ENCODE results near the gene SAV1. TPM values are rescaled to one million over a fixed set of nuclear protein-coding genes. Genes with fewer than 3 reads are reported as not detected.

The SAV1 gene
- total and polyA plus RNA-seq, 2 of the 4 experiments (the other 2 are of a cell fraction): 17.0 to 18.8 TPM

DNA sequence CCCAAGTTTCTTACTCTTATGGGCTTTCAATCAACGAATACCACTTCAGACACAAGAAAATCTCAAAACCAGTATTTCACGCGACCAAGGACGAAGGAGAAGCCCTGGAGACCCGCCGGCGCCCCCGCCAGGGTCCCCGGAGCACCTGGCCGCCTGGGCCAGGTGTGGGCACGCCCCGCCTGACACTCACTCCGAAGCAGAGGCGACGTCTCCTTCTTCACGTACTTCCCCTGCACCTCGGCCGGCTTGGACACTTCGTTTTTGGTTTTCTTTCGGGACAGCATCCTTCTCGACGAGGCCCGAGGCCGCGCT lies 466 bp downstream of the SAV1 start:
- dilution Hi-C loops (cut with HindIII; ENCODE audit: low sequenced_read_pairs, unreplicated experiment): no loop called here
- H2BK20ac ChIP-seq (ENCODE audit: low read depth, low read length): no peak overlapping the region
- H3K56ac ChIP-seq (ENCODE audit: extremely low read depth, insufficient read depth, low read length): no peak overlapping the region
- TF ChIP-seq CHD1 (IDR thresholded peaks at IDR 0.05; ENCODE audit: low read depth, low read length): no peak
- no peak for TF ChIP-seq MAZ (IDR thresholded peaks at IDR 0.05; ENCODE audit: borderline replicate concordance, low read depth, low read length)
- TF ChIP-seq RFX5 (IDR thresholded peaks at IDR 0.05; ENCODE audit: low read depth, low read length): no peak
- TF ChIP-seq FOS (IDR thresholded peaks at IDR 0.05; ENCODE audit: low read depth, low read length): no peak
- no peak for TF ChIP-seq RCOR1 (IDR thresholded peaks at IDR 0.05; ENCODE audit: insufficient replicate concordance, low read length)
- TF ChIP-seq BHLHE40 (IDR thresholded peaks at IDR 0.05; ENCODE audit: low read depth, low read length): no peak
- TF ChIP-seq NFE2L2 (IDR thresholded peaks at IDR 0.05; ENCODE audit: low read depth, low read length): no peak
- TF ChIP-seq, protein P1, sequence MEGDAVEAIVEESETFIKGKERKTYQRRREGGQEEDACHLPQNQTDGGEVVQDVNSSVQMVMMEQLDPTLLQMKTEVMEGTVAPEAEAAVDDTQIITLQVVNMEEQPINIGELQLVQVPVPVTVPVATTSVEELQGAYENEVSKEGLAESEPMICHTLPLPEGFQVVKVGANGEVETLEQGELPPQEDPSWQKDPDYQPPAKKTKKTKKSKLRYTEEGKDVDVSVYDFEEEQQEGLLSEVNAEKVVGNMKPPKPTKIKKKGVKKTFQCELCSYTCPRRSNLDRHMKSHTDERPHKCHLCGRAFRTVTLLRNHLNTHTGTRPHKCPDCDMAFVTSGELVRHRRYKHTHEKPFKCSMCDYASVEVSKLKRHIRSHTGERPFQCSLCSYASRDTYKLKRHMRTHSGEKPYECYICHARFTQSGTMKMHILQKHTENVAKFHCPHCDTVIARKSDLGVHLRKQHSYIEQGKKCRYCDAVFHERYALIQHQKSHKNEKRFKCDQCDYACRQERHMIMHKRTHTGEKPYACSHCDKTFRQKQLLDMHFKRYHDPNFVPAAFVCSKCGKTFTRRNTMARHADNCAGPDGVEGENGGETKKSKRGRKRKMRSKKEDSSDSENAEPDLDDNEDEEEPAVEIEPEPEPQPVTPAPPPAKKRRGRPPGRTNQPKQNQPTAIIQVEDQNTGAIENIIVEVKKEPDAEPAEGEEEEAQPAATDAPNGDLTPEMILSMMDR (conservative IDR thresholded peaks at IDR 0.05; ENCODE audit: low read depth, low read length): no peak
- H3K4ac ChIP-seq (ENCODE audit: low read depth, low read length): peak overlapping the region; percentile 10; the same call in 1 of the 2 replicates
- H3K9me3 ChIP-seq (ENCODE audit: control insufficient read depth, insufficient read depth, low read length): no peaks in the 10 kb centered on the region
- H2AFZ ChIP-seq (replicated peaks; ENCODE audit: low read length, poor library complexity): peak overlapping the region; percentile 99
- H3K18ac ChIP-seq (ENCODE audit: low read depth, low read length): peak overlapping the region; percentile 67; the same call in 1 of the 2 replicates
- peak overlapping the region; percentile 49; the same call in 1 of the 2 replicates for H2BK120ac ChIP-seq (ENCODE audit: low read depth, low read length)
- peaks cover 8% of the 10 kb centered on the region for H3K9me1 ChIP-seq (ENCODE audit: insufficient read depth, low read length)
- peak overlapping the region; percentile 34; the same call in 1 of the 2 replicates for H3K23ac ChIP-seq (ENCODE audit: low read depth, low read length)
- H2AK5ac ChIP-seq (ENCODE audit: low read depth, low read length): 0 out of 2 replicates have a peak overlapping the region, but pooled peaks have one; percentile 40
- H2AK9ac ChIP-seq (replicated peaks; ENCODE audit: low read depth, low read length, poor library complexity): no peak overlapping the region
- H4K5ac ChIP-seq (ENCODE audit: low read depth, low read length): peak overlapping the region; percentile 6
- H3K27me3 ChIP-seq (ENCODE audit: control insufficient read depth, insufficient read depth, low read length): no peaks in the 10 kb centered on the region
- peaks cover 13% of the 10 kb centered on the region for H3K4me1 ChIP-seq (ENCODE audit: control insufficient read depth, insufficient read depth, low read length)
- peaks cover 4% of the 10 kb centered on the region for H3K36me3 ChIP-seq (ENCODE audit: control insufficient read depth, insufficient read depth, low read length)
- no peak overlapping the region for H2BK15ac ChIP-seq (ENCODE audit: low read depth, low read length)
- peak overlapping the region; percentile 34 for H3K14ac ChIP-seq (replicated peaks; ENCODE audit: low read depth, low read length)
- peak overlapping the region; percentile 98 for H3K27ac ChIP-seq (ENCODE audit: insufficient read depth, low read length)
- intact Hi-C loops (cut with micrococcal nuclease): loop anchor here (5.0 to 10.0 kb wide), 3 partner anchors 55 to 197 kb away; no protein-coding TSS in a partner anchor
- peaks cover 3 to 25% of the 10 kb centered on the region in 2 experiments; a peak in 3 of 4 replicates for H3K79me1 ChIP-seq (ENCODE audit: low read depth in 1 of 2, low read length in 2 of 2)
- H4K8ac ChIP-seq (ENCODE audit: low read depth in 2 of 2, low read length in 2 of 2): peak overlapping the region in 1 of 2 experiments; percentile 39; a peak in 1 of 4 replicates
- H2BK5ac ChIP-seq (ENCODE audit: low read depth, low read length, poor library complexity, severe bottlenecking): peak overlapping the region; percentile 99
- H3K4me2 ChIP-seq (ENCODE audit: low read depth, low read length): peak overlapping the region; percentile 98; the same call in 1 of the 2 replicates
- BruUV-seq (replicated peaks): no TSS peak
- peak overlapping the region; percentile 90 for H3K4me3 ChIP-seq (ENCODE audit: insufficient read depth, low read depth, low read length)
- DNase-seq: no peak
- peak overlapping the region; percentile 80 for H3K9ac ChIP-seq (ENCODE audit: low read depth, low read length)
- no peak for ATAC-seq (ENCODE audit: low read depth)
- in situ Hi-C loops (cut with MboI; ENCODE audit: low sequenced_read_pairs): no loop called here
- WGBS, 2 experiments (ENCODE audit: extremely low coverage in 2 of 2, insufficient read length in 1 of 2): 0% methylated on average over 20 of the region's 25 CpGs; no CpG with 5 or more reads in 1 of the 2 experiments
- POLR2A ChIA-PET (ENCODE audit: unreplicated experiment): interaction anchor here (0.6 to 1.3 kb wide), 2 partner anchors 13 to 47 kb away, joined by 4 to 8 read pairs; no protein-coding TSS in a partner anchor
- no peak overlapping the region for H4K91ac ChIP-seq (ENCODE audit: insufficient read depth, low read depth, low read length)
- CTCF ChIA-PET: interaction anchor here (1.9 kb wide), 1 partner anchor 106 kb away, joined by 4 read pairs; no protein-coding TSS in a partner anchor
- H4K20me1 ChIP-seq (ENCODE audit: insufficient read depth, low read length): peaks cover 8% of the 10 kb centered on the region; the same call in 1 of the 2 replicates
